Measurements from ENCODE around the gene LIPE. TPM values are rescaled to one million over a fixed set of nuclear protein-coding genes. Genes with fewer than 3 reads are reported as not detected.

LIPE gene
- total RNA-seq, 1 experiment from 2014 or later, result 10.2 TPM

DNA sequence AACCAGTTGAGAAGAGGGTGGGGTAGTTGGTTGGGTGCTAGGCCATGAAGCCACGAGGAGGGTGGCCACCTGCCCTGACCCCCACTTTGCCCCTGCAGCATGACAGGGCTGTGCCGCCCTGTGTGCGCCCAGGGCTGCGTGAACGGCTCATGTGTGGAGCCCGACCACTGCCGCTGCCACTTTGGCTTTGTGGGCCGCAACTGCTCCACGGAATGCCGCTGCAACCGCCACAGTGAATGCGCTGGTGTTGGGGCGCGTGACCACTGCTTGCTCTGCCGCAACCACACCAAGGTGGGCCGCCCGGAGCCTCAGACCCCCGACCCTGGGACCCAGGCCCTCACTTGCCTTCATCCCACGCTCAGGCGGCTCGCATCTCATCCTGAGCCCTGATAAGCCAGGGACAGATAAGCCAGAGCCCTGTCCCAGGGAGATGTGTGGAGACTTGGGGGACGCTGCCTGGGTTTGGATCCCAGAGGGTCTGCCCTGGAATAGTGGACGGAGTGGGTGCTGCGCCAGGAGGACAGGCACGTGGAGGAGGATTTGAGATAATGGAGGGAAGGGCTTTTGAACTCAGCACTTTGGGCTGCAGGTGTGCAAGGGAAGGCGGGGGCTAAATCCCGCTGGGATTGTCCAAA is 57.6 kb downstream of the LIPE start (continued):
- TF ChIP-seq GRHL2 (CRISPR knock-in tag; IDR thresholded peaks at IDR 0.05; ENCODE audit: insufficient replicate concordance, severe bottlenecking) (no peak), TEAD1 (CRISPR knock-in tag; IDR thresholded peaks at IDR 0.05) (no peak), ZNF263 (CRISPR knock-in tag; IDR thresholded peaks at IDR 0.05; ENCODE audit: low read depth) (no peak), MXD4 (CRISPR knock-in tag; IDR thresholded peaks at IDR 0.05; ENCODE audit: borderline replicate concordance) (no peak), FOXK1 (CRISPR knock-in tag; IDR thresholded peaks at IDR 0.05) (no peak), SMAD4 (CRISPR knock-in tag; IDR thresholded peaks at IDR 0.05) (no peak), TCF7 (CRISPR knock-in tag; IDR thresholded peaks at IDR 0.05; ENCODE audit: low read depth) (no peak)
- TF ChIP-seq, protein P1, sequence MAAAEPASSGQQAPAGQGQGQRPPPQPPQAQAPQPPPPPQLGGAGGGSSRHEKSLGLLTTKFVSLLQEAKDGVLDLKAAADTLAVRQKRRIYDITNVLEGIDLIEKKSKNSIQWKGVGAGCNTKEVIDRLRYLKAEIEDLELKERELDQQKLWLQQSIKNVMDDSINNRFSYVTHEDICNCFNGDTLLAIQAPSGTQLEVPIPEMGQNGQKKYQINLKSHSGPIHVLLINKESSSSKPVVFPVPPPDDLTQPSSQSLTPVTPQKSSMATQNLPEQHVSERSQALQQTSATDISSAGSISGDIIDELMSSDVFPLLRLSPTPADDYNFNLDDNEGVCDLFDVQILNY (CRISPR knock-in tag; IDR thresholded peaks at IDR 0.05), result no peak
- TF ChIP-seq, protein P2, sequence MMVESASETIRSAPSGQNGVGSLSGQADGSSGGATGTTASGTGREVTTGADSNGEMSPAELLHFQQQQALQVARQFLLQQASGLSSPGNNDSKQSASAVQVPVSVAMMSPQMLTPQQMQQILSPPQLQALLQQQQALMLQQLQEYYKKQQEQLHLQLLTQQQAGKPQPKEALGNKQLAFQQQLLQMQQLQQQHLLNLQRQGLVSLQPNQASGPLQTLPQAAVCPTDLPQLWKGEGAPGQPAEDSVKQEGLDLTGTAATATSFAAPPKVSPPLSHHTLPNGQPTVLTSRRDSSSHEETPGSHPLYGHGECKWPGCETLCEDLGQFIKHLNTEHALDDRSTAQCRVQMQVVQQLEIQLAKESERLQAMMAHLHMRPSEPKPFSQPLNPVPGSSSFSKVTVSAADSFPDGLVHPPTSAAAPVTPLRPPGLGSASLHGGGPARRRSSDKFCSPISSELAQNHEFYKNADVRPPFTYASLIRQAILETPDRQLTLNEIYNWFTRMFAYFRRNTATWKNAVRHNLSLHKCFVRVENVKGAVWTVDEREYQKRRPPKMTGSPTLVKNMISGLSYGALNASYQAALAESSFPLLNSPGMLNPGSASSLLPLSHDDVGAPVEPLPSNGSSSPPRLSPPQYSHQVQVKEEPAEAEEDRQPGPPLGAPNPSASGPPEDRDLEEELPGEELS (CRISPR knock-in tag; IDR thresholded peaks at IDR 0.05), result 0 out of 2 replicates have a peak, but pooled peaks have one; percentile 42
- TF ChIP-seq, protein P3, sequence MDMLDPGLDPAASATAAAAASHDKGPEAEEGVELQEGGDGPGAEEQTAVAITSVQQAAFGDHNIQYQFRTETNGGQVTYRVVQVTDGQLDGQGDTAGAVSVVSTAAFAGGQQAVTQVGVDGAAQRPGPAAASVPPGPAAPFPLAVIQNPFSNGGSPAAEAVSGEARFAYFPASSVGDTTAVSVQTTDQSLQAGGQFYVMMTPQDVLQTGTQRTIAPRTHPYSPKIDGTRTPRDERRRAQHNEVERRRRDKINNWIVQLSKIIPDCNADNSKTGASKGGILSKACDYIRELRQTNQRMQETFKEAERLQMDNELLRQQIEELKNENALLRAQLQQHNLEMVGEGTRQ (CRISPR knock-in tag; IDR thresholded peaks at IDR 0.05), result no peak

DNA sequence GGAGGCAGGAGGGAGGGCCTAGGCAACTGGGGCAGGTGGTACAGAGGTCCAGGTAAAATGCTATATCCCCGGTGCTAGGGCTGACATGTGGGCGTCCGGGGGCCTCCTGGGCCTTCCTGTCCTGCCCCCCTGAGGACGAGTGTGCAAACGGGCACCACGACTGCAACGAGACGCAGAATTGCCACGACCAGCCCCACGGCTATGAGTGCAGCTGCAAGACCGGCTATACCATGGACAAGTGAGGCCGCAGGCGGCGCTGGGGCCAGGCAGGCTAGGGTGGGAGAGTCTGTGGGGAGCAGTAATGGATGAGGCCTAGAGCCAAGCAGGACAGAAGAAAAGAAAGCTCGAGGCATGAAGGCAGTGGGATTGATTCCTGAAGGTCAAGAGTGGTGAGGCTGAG is 58.4 kb downstream of the LIPE start:
- H3K4me1 Mint-ChIP-seq, result peaks cover 58% of the 10 kb centered on the region
- ChIA-PET POLR2A (no interaction called here), CTCF (interaction anchor here (1.8 kb wide), 1 partner anchor 25 kb away, joined by 5 read pairs; no protein-coding TSS in a partner anchor)
- DNase-seq (ENCODE audit: low spot score) (no peak), ATAC-seq (no peak)
- H3K9me3 Mint-ChIP-seq, result peaks cover 12% of the 10 kb centered on the region
- peaks cover 28% of the 10 kb centered on the region for H3K36me3 Mint-ChIP-seq
- H3K27ac Mint-ChIP-seq, result peak overlapping the region; percentile 73; the same call in 1 of the 2 replicates
- H3K4me3 Mint-ChIP-seq, result no peak overlapping the region
- TF ChIP-seq NFATC4 (CRISPR knock-in tag; IDR thresholded peaks at IDR 0.05), result no peak
- TF ChIP-seq FOXJ3 (CRISPR knock-in tag; IDR thresholded peaks at IDR 0.05; ENCODE audit: borderline replicate concordance), result no peak
- no peak for TF ChIP-seq CREB1 (CRISPR knock-in tag; IDR thresholded peaks at IDR 0.05)
- H3K27me3 Mint-ChIP-seq (ENCODE audit: low read depth), result no peaks in the 10 kb centered on the region

DNA sequence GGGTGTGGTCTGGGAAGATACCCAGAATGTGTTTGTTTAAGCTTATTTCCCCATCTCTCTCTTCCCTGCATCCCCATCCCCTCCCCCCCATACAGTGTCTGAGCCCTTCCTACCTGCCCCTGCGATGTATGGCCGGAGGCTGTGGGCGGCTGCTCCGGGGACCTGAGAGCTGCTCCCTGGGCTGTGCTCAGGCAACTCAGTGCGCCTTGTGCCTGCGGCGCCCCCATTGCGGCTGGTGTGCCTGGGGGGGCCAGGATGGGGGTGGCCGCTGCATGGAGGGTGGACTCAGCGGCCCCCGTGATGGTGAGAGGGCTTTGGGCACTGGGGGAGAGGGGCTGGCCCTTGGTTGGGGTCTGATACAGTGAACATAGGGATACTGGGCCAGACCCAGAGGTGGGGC is 58.8 kb downstream of the LIPE start:
- Mint-ChIP-seq H3K27ac (no peak overlapping the region), H3K27me3 (ENCODE audit: low read depth) (no peaks in the 10 kb centered on the region), H3K36me3 (peaks cover 32% of the 10 kb centered on the region), H3K9me3 (peaks cover 16% of the 10 kb centered on the region), H3K4me1 (peaks cover 58% of the 10 kb centered on the region), H3K4me3 (no peak overlapping the region)
- ChIA-PET POLR2A (no interaction called here), CTCF (interaction anchor here (1.8 kb wide), 1 partner anchor 25 kb away, joined by 5 read pairs; no protein-coding TSS in a partner anchor)
- ATAC-seq (no peak), DNase-seq (ENCODE audit: low spot score) (no peak)
- TF ChIP-seq ZNF416 (CRISPR knock-in tag; IDR thresholded peaks at IDR 0.05), result no peak
- TF ChIP-seq, protein P4, sequence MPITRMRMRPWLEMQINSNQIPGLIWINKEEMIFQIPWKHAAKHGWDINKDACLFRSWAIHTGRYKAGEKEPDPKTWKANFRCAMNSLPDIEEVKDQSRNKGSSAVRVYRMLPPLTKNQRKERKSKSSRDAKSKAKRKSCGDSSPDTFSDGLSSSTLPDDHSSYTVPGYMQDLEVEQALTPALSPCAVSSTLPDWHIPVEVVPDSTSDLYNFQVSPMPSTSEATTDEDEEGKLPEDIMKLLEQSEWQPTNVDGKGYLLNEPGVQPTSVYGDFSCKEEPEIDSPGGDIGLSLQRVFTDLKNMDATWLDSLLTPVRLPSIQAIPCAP (CRISPR knock-in tag; IDR thresholded peaks at IDR 0.05), result no peak

DNA sequence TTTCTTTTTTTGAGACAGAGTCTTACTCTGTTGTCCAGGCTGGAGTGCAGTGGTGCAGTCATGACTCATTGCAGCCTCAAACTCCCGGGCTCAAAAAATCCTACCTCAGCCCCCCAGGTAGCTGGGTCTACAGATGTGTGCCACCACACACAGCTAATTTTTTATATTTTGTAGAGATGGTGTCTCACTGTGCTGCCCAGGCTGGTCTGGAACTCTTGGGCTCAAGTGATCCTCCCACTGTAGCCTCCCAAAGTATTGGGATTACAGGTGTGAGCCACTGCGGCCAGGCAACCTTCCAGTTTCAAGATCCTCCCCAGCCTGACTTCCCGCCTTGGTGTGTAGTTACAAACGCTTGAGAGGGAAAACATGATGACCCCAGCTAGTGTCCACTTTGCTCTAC is 59.3 kb downstream of the LIPE start:
- Mint-ChIP-seq H3K36me3 (peaks cover 36% of the 10 kb centered on the region), H3K4me1 (peaks cover 62% of the 10 kb centered on the region), H3K4me3 (no peak overlapping the region), H3K9me3 (peaks cover 16% of the 10 kb centered on the region), H3K27me3 (ENCODE audit: low read depth) (no peaks in the 10 kb centered on the region), H3K27ac (no peak overlapping the region)
- CTCF ChIA-PET, result interaction anchor here (1.8 kb wide), 1 partner anchor 24 kb away, joined by 5 read pairs; no protein-coding TSS in a partner anchor
- ATAC-seq, result no peak
- no peak for DNase-seq (ENCODE audit: low spot score)
- POLR2A ChIA-PET, result no interaction called here
- TF ChIP-seq ZNF121 (CRISPR knock-in tag; IDR thresholded peaks at IDR 0.05), result peak; percentile 91
- TF ChIP-seq, protein P5, sequence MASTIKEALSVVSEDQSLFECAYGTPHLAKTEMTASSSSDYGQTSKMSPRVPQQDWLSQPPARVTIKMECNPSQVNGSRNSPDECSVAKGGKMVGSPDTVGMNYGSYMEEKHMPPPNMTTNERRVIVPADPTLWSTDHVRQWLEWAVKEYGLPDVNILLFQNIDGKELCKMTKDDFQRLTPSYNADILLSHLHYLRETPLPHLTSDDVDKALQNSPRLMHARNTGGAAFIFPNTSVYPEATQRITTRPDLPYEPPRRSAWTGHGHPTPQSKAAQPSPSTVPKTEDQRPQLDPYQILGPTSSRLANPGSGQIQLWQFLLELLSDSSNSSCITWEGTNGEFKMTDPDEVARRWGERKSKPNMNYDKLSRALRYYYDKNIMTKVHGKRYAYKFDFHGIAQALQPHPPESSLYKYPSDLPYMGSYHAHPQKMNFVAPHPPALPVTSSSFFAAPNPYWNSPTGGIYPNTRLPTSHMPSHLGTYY (CRISPR knock-in tag; IDR thresholded peaks at IDR 0.05), result no peak
